ENCODE measurements around the gene SULT1C4. TPM values are rescaled to one million over a fixed set of nuclear protein-coding genes. Genes with fewer than 3 reads are reported as not detected.

SULT1C4 gene
- polyA plus RNA-seq, 1 experiment, result 4.0 TPM

- POLR2A ChIA-PET, result no interaction called here
- peaks cover 24% of the 10 kb centered on the region for H3K9me3 ChIP-seq (ENCODE audit: control insufficient read depth, insufficient read depth, low read length)
- no peak overlapping the region for H3K4me3 ChIP-seq (ENCODE audit: low read depth, low read length)
- no peak for DNase-seq (ENCODE audit: low read depth, low spot score)
- H3K27me3 ChIP-seq (ENCODE audit: control insufficient read depth, insufficient read depth, low read length), result no peaks in the 10 kb centered on the region
- no peak overlapping the region for H3K27ac ChIP-seq (ENCODE audit: low read depth, low read length)
- TF ChIP-seq, protein P1, sequence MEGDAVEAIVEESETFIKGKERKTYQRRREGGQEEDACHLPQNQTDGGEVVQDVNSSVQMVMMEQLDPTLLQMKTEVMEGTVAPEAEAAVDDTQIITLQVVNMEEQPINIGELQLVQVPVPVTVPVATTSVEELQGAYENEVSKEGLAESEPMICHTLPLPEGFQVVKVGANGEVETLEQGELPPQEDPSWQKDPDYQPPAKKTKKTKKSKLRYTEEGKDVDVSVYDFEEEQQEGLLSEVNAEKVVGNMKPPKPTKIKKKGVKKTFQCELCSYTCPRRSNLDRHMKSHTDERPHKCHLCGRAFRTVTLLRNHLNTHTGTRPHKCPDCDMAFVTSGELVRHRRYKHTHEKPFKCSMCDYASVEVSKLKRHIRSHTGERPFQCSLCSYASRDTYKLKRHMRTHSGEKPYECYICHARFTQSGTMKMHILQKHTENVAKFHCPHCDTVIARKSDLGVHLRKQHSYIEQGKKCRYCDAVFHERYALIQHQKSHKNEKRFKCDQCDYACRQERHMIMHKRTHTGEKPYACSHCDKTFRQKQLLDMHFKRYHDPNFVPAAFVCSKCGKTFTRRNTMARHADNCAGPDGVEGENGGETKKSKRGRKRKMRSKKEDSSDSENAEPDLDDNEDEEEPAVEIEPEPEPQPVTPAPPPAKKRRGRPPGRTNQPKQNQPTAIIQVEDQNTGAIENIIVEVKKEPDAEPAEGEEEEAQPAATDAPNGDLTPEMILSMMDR (IDR thresholded peaks at IDR 0.05; ENCODE audit: low read depth, low read length), result no peak
- CTCF ChIA-PET, result interaction anchor here (1.3 kb wide), 1 partner anchor 185 kb away, joined by 5 read pairs; no protein-coding TSS in a partner anchor
These were observed 21.7 kb downstream of the SULT1C4 start for GRCh38 chr2:108399479-108399878.

- TF ChIP-seq, protein P1 (IDR thresholded peaks at IDR 0.05; ENCODE audit: low read depth, low read length), result no peak
- Histone ChIP-seq H3K4me3 (ENCODE audit: low read depth, low read length) (no peak overlapping the region), H3K27ac (ENCODE audit: low read depth, low read length) (no peak overlapping the region), H3K9me3 (ENCODE audit: control insufficient read depth, insufficient read depth, low read length) (peaks cover 28% of the 10 kb centered on the region), H3K27me3 (ENCODE audit: control insufficient read depth, insufficient read depth, low read length) (no peaks in the 10 kb centered on the region)
- POLR2A ChIA-PET, result no interaction called here
- CTCF ChIA-PET, result interaction anchor here (0.7 kb wide), 1 partner anchor 13 kb away, joined by 3 read pairs; no protein-coding TSS in a partner anchor
- DNase-seq (ENCODE audit: low read depth, low spot score), result no peak
These were observed 24.0 kb downstream of the SULT1C4 start for GRCh38 chr2:108401800-108402199.

DNA sequence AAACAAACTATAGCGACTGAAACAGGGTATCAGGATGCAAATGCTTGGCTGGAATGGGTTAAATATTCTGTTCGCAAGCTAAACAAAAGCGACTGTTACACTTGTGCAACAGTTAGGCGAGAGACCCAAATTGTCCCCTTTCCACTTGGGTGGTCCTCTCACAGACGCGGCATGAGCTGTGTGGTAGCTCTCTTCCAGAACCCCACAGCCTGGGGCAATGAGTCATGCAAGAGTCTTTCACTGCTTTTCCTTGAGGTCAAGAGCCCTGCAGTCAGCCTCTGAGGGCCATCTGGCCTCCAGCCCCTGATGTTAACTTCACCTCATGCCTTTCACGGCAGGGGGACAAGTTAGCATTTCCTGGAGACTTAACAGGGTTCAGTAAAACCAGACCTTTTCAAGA, 25.7 kb downstream of the SULT1C4 start:
- Histone ChIP-seq H3K9me3 (ENCODE audit: control insufficient read depth, insufficient read depth, low read length) (peaks cover 27% of the 10 kb centered on the region), H3K27me3 (ENCODE audit: control insufficient read depth, insufficient read depth, low read length) (no peaks in the 10 kb centered on the region), H3K4me3 (ENCODE audit: low read depth, low read length) (no peak overlapping the region), H3K27ac (ENCODE audit: low read depth, low read length) (peak overlapping the region; percentile 24)
- ChIA-PET CTCF (interaction anchor here (0.6 to 1.8 kb wide), 4 partner anchors 26 to 181 kb away, joined by 3 to 6 read pairs (median 4); partner anchors contain the start of gene SULT1C4), POLR2A (no interaction called here)
- DNase-seq (ENCODE audit: low read depth, low spot score), result peak; percentile 18
- TF ChIP-seq, protein P1 (IDR thresholded peaks at IDR 0.05; ENCODE audit: low read depth, low read length), result no peak

DNA sequence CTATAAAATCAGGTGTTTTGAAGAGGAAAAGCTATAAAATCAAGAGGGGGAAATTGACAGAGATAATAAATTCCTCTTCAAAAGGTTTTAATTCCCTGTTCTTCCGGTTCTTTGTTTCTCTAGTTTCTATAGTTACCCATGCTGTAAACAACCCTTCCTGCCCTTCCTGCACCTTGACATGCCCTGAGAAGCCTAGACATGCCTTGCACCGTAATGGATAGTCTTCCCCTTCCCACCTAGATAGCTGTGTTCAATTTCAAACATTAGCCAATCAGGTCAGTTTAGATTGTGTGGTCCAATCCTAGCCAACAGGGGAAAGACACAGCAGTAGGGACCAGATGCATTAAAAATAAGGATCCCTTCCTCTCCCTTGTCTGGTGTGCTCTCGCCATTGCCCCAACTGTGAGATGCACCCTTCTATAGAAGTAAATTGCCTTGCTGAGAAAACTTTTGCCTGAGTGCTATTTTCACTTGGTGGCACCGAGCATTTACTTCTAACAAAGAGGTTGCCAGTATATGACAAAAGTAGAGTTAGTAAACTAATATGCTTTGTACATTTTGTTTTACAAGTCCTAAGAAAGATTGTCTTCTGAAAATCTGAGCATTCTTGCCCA, 27.1 kb downstream of the SULT1C4 start:
- no peak overlapping the region for H3K4me3 ChIP-seq (ENCODE audit: low read depth, low read length)
- TF ChIP-seq, protein P1 (IDR thresholded peaks at IDR 0.05; ENCODE audit: low read depth, low read length), result no peak
- no peak for DNase-seq (ENCODE audit: low read depth, low spot score)
- CTCF ChIA-PET, result interaction anchor here (0.6 to 1.8 kb wide), 2 partner anchors 83 to 179 kb away, joined by 6 to 7 read pairs; no protein-coding TSS in a partner anchor
- peaks cover 13% of the 10 kb centered on the region for H3K9me3 ChIP-seq (ENCODE audit: control insufficient read depth, insufficient read depth, low read length)
- POLR2A ChIA-PET, result no interaction called here
- H3K27ac ChIP-seq (ENCODE audit: low read depth, low read length), result no peak overlapping the region
- H3K27me3 ChIP-seq (ENCODE audit: control insufficient read depth, insufficient read depth, low read length), result no peaks in the 10 kb centered on the region

- ChIA-PET POLR2A (no interaction called here), CTCF (no interaction called here)
- Histone ChIP-seq H3K9me3 (ENCODE audit: control insufficient read depth, insufficient read depth, low read length) (peaks cover 4% of the 10 kb centered on the region; the same call in 1 of the 2 replicates), H3K4me3 (ENCODE audit: low read depth, low read length) (no peak overlapping the region), H3K27me3 (ENCODE audit: control insufficient read depth, insufficient read depth, low read length) (no peaks in the 10 kb centered on the region), H3K27ac (ENCODE audit: low read depth, low read length) (no peak overlapping the region)
- DNase-seq (ENCODE audit: low read depth, low spot score), result no peak
- TF ChIP-seq, protein P1 (IDR thresholded peaks at IDR 0.05; ENCODE audit: low read depth, low read length), result no peak
These were observed 30.3 kb downstream of the SULT1C4 start for GRCh38 chr2:108407864-108408729.
